CD4-positive, CD25-positive, alpha-beta regulatory T cell (primary cell): ENCODE results near the gene DEXI. TPM values are rescaled to one million over a fixed set of nuclear protein-coding genes. Genes with fewer than 3 reads are reported as not detected.

ENCODE experiments used
- ATAC-seq, 2 donors: fragments of 150-1000 bp; cut with Tn5 transposase; one replicate each; pipeline ENCODE4 v1.10.0; 2021; ENCODE audit warnings: low read depth in 2 of 2, moderate number of reproducible peaks in 2 of 2, moderate library complexity in 1 of 2
- DNase-seq, 3 donors: peaks; one replicate each; pipeline versions ENCODE4 v3.0.0 to v3.0.0-alpha.2; 2012 to 2022; ENCODE audit warnings: mixed read lengths in 1 of 3
- H3K27ac ChIP-seq: one replicate; pipeline ENCODE4 v1.7.0; 2013; ENCODE audit warnings: mild to moderate bottlenecking, low read length; ENCODE audit not compliant: insufficient read depth, poor library complexity, severe bottlenecking
- H3K27me3 ChIP-seq: one replicate; pipeline ENCODE4 v1.7.0; 2013; ENCODE audit warnings: low read length; ENCODE audit not compliant: control insufficient read depth, insufficient read depth
- H3K36me3 ChIP-seq: one replicate; pipeline ENCODE4 v1.7.0; 2013; ENCODE audit warnings: mild to moderate bottlenecking, low read length, moderate library complexity; ENCODE audit not compliant: control insufficient read depth, insufficient read depth
- H3K4me1 ChIP-seq: 2 replicates; pipeline ENCODE4 v1.7.0; 2013; ENCODE audit warnings: mild to moderate bottlenecking, low read length; ENCODE audit not compliant: insufficient read depth, control insufficient read depth, poor library complexity, severe bottlenecking
- H3K4me3 ChIP-seq: one replicate; pipeline ENCODE4 v1.7.0; 2013; ENCODE audit warnings: low read depth, mild to moderate bottlenecking, low read length, moderate library complexity
- H3K9me3 ChIP-seq, 2 experiments: 1 replicate in 1 of 2; 2 replicates in 1 of 2; pipeline ENCODE4 v1.7.0; 2013; ENCODE audit warnings: low read length in 2 of 2, mild to moderate bottlenecking in 1 of 2, moderate library complexity in 1 of 2; ENCODE audit not compliant: control insufficient read depth in 2 of 2
- H3K27ac Mint-ChIP-seq, 3 donors: one replicate each; pipeline ENCODE4 v1.8.0; 2020 to 2022; ENCODE audit warnings: mild to moderate bottlenecking in 3 of 3, mixed read lengths in 3 of 3, moderate library complexity in 2 of 3
- H3K27me3 Mint-ChIP-seq: one replicate; pipeline ENCODE4 v1.8.0; 2022; ENCODE audit warnings: mild to moderate bottlenecking, mixed read lengths
- H3K36me3 Mint-ChIP-seq: one replicate; pipeline ENCODE4 v1.8.0; 2020; ENCODE audit warnings: mixed read lengths
- H3K4me1 Mint-ChIP-seq, 4 donors: one replicate each; pipeline ENCODE4 v1.8.0; 2020 to 2022; ENCODE audit warnings: mixed read lengths in 4 of 4, mild to moderate bottlenecking in 1 of 4
- H3K4me3 Mint-ChIP-seq, 4 donors: one replicate each; pipeline ENCODE4 v1.8.0; 2020 to 2022; ENCODE audit warnings: mild to moderate bottlenecking in 4 of 4, mixed read lengths in 4 of 4, moderate library complexity in 3 of 4
- H3K9me3 Mint-ChIP-seq, 7 donors: one replicate each; pipeline ENCODE4 v1.8.0; 2020 to 2022; ENCODE audit warnings: mixed read lengths in 7 of 7, mild to moderate bottlenecking in 3 of 7, moderate library complexity in 2 of 7
- polyA plus RNA-seq, 4 donors: library from polyadenylated mRNA; unstranded; fragments of 300-500 nt; fragmentation: Illumina TruSeq; gene quantifications; one replicate each; pipeline ENCODE4 v1.2.3, GENCODE V29; 2021
- total RNA-seq: library from RNA; stranded (reverse); gene quantifications from one replicate; pipeline ENCODE4 v1.2.3, GENCODE V29; 2022

Gene DEXI
- total and polyA plus RNA-seq, 5 donors from 2014 or later = 15.7 to 53.5 (median 50.9) TPM

DNA sequence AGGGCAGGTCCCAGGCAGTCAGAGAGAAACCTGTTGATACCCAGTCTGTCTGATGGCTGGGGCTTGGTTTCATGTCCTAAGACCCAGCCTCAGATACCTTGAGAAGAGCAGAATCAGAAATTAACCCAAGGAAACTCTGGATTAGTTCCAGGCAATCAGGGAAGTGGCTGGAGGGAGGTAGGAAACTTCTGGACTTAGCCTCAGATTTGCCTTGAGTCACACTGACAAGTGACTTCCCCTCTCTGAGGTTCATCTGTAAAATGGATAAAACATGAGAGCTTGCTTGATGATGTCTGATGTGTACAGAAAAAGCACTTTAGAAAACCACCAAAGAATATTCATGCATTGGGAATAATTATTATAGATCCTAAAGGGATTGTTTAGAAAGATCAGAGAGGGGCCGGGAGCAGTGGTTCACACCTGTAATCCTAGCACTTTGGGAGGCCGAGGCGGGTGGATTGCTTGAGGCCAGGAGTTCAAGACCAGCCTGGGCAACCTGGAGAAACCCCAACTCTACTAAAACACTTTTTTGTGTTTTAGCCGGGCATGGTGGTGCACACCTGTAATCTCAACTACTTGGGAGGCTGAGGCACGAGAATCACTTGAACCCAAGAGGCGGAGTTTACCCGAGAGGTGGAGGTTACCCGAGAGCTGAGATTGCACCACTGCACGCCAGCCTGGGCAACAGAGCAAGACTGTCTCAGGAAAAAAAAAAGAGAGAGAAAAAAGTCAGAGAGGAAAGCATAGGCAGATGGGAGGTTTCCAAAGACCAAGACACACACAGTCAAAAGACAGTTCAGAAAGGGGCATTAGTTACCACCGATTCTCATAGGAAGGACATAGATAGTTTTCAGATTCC, 61.4 kb downstream of the DEXI start:
- Mint-ChIP-seq H3K27ac (peak overlapping the region in 1 of 3 donors; percentile 32), H3K27me3 (no peaks in the 10 kb centered on the region), H3K9me3 (no peaks in the 10 kb centered on the region), H3K4me1 (peaks cover 10 to 68% (median 46%) of the 10 kb centered on the region in 4 donors), H3K36me3 (no peaks in the 10 kb centered on the region), H3K4me3 (peak overlapping the region; percentile 73 to 94 (median 94))
- peak overlapping the region; percentile 91 for H3K4me3 ChIP-seq
- no peak overlapping the region for H3K27ac ChIP-seq
- peaks cover 42% of the 10 kb centered on the region for H3K4me1 ChIP-seq
- DNase-seq (no peak), ATAC-seq (no peak)
- no peaks in the 10 kb centered on the region for H3K27me3 ChIP-seq
- no peaks in the 10 kb centered on the region for H3K9me3 ChIP-seq
- no peaks in the 10 kb centered on the region for H3K36me3 ChIP-seq

DNA sequence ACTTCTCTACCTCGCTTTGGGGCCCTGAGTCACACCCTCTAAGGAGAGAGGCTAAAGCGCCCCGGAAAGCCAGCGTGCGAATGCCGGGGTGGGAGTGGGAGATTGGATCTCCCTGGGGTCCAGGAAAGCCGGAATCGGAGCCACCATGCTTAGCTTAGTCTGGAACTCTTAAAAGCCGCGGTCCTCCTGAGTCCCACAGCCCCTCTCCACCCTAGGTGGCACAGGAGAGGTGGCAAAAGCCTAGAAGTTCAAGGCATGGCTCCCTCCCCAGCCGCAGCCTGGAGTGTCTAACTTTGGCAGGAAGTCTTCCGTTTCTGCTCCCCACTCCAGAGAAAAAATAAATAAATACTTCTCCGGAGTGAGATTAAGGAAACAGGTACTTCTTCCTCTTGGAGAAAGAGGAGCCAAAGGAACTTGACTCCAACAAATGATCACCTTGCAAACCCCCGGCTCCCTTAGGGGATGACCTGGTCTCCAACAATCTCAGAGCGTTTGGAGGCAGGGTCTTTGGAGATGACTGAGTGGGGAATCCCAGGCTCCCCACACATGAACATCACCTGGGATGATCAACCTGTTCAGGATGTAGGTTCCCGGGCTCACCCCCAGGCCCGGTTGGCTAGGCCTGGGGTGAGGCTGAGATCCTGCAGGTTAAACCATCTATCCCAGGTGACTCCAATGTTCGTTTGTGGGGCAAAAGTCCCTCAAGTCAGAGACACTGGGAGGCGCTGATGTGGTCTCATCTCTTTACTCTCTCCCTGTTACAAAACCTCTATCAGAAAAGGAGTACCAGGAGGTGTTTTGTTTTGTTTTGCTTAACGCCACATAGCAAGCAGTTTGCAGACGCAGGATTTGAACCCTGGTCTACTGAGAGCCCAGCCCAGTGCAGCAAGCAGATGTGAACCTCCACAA, 62.3 kb downstream of the DEXI start:
- ATAC-seq (no peak), DNase-seq (no peak)
- peak overlapping the region; percentile 91 for H3K4me3 ChIP-seq
- Mint-ChIP-seq H3K27me3 (no peaks in the 10 kb centered on the region), H3K27ac (peak overlapping the region in 2 of 3 donors; percentile 32 to 75), H3K36me3 (no peaks in the 10 kb centered on the region), H3K4me3 (peak overlapping the region; percentile 93 to 94 (median 94)), H3K4me1 (peaks cover 16 to 66% (median 45%) of the 10 kb centered on the region in 4 donors), H3K9me3 (no peaks in the 10 kb centered on the region)
- no peaks in the 10 kb centered on the region for H3K36me3 ChIP-seq
- H3K9me3 ChIP-seq = no peaks in the 10 kb centered on the region
- no peaks in the 10 kb centered on the region for H3K27me3 ChIP-seq
- H3K27ac ChIP-seq = no peak overlapping the region
- H3K4me1 ChIP-seq = peaks cover 41% of the 10 kb centered on the region

Other genes starting within 250 kb of the DEXI start
- not detected for gene TEKT5, start 247.5 kb downstream of the DEXI start, total RNA-seq
- gene TEKT5, start 247.5 kb downstream of the DEXI start, polyA plus RNA-seq = under 1 TPM in 1 of 4 donors, not detected in 3; 0.24 TPM
- 23.2 TPM for gene NUBP1, start 198.6 kb downstream of the DEXI start, total RNA-seq
- gene NUBP1, start 198.6 kb downstream of the DEXI start, polyA plus RNA-seq = 10 to 100 TPM; 37.3 to 44.4 (median 43.2) TPM
- 0.20 TPM for gene TVP23A, start 123.7 kb downstream of the DEXI start, total RNA-seq
- not detected for gene TVP23A, start 123.7 kb downstream of the DEXI start, polyA plus RNA-seq
- gene CIITA, start 65.3 kb downstream of the DEXI start, total RNA-seq = 35.0 TPM
- gene CIITA, start 65.3 kb downstream of the DEXI start, polyA plus RNA-seq = 1 to 10 TPM; 1.9 to 5.5 (median 3.0) TPM
- gene CLEC16A, start 2.1 kb upstream of the DEXI start, total RNA-seq = 38.9 TPM
- gene CLEC16A, start 2.1 kb upstream of the DEXI start, polyA plus RNA-seq = 10 to 100 TPM; 11.8 to 16.0 (median 12.1) TPM